A673 (cell line): ENCODE measurements around the gene SPATA13.

Source experiments
- CTCF ChIP-seq: fragments of 300-800, 200-600 bp; sonication (generic); conservative IDR thresholded peaks from 2 replicates; pipeline ENCODE4 v1.5.1; 2017; ENCODE audit warnings: low read depth, mild to moderate bottlenecking, antibody characterized with exemption, low read length, moderate library complexity, mixed read lengths
- EZH2 ChIP-seq: fragments of 200-600 bp; sonication (generic); IDR thresholded peaks from 2 replicates; pipeline ENCODE4 v1.6.1; 2017; ENCODE audit warnings: borderline replicate concordance, low read depth, mild to moderate bottlenecking, mixed read lengths, antibody characterized with exemption, low read length; ENCODE audit not compliant: poor library complexity, severe bottlenecking

DNA sequence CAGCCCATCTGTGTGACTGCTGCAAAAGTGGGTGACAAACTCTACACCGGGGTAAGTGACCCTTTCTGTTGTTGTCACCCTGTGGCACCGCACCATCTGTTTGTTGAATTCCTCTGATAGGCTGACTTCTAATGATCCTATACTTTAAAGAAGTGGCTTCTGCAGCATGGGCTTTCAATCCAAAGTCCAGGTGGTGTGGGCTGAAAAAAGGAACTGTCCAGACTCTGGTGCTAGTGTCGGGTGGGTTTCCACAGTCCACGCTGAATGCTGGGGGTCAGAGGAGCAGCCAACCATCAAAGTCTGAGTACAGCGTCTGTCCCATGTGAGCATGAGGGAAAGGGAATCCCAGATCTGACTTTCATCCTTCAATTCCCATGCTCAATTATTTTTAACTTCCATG, 31.6 kb upstream of the SPATA13 start:
- TF ChIP-seq CTCF = no peak
- no peak for TF ChIP-seq EZH2
